SK-MEL-5 (cell line): ENCODE measurements around the gene CDK13. TPM values are rescaled to one million over a fixed set of nuclear protein-coding genes. Genes with fewer than 3 reads are reported as not detected.

Experiments used
- DNase-seq: peaks from one replicate; pipeline ENCODE4 v3.0.0-alpha.2; 2016; ENCODE audit warnings: low read depth, low spot score
- in situ Hi-C: cut with HindIII; loops from 2 replicates; pipeline ENCODE4 v1.10.0; 2016; ENCODE audit warnings: low sequenced_read_pairs, high pct_unique_total_duplicates, low pct_unique_long_range_greater_than_20kb
- total RNA-seq: library from RNA; depleted of rRNA; stranded (reverse); fragments of >200 nt; shearing (Covaris generic); gene quantifications from 2 replicates; pipeline ENCODE4 v1.2.3, GENCODE V29; 2014

Gene CDK13
- total RNA-seq, 1 experiment from 2014 or later, result 40.5 TPM

DNA sequence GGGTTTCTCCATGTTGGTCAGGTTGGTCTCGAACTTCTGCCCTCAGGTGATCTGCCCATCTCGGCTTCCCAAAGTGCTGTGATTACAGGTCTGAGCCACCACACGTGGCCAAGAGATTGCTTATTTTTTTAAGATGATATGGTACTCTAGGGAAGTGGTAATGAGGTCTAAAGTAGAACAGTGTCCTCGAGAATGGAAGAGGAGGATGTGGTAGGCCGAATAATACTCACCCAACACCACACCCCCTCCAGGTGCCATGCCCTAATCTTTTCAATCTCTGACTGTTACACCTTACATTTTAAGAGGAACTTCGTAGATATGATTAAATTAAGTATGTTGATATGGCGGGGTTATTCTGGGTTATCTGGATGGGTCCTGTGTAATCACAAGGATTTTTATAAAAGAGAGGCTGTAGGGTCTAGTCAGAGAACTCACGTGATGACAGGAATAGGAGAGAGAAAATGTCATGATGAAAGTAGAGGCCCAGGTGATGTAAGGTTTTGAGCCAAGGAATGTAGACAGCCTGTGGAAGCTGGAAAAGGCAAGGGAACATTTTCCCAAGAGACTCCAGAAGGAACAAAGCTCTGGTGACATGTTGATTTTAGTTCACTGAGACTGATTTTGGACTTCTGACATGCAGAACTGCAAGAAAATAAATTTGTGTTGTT is 29.5 kb downstream of the CDK13 start:
- in situ Hi-C loops, result loop anchor here (25.0 kb wide), 1 partner anchor 92 kb away; no protein-coding TSS in a partner anchor
- DNase-seq, result no peak

DNA sequence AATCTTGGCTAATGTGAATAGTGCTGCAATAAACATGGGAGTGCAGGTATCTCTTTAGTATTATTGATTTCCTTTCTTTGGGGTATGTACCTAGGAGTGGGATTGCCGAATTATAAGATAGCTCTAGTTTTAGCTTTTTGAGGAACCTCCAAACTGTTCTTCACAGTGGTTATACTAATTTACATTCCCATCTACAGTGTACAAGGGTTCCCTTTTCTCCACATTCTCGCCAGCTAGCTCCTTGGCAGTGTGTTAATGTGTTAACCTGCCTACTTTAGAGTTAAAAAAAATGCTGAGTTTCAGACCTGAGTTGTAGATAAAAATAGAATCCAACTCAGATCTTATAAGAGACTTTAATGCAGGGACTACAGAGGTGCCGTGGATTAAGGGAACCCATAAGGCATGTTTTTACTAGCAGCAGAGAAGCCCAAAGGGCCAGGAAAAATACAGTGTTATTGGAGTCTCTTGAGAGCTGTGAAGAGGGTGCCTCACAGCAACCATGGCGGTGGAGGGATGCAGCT is 35.4 kb downstream of the CDK13 start:
- in situ Hi-C loops, result loop anchor here (25.0 kb wide), 1 partner anchor 98 kb away; no protein-coding TSS in a partner anchor
- no peak for DNase-seq

DNA sequence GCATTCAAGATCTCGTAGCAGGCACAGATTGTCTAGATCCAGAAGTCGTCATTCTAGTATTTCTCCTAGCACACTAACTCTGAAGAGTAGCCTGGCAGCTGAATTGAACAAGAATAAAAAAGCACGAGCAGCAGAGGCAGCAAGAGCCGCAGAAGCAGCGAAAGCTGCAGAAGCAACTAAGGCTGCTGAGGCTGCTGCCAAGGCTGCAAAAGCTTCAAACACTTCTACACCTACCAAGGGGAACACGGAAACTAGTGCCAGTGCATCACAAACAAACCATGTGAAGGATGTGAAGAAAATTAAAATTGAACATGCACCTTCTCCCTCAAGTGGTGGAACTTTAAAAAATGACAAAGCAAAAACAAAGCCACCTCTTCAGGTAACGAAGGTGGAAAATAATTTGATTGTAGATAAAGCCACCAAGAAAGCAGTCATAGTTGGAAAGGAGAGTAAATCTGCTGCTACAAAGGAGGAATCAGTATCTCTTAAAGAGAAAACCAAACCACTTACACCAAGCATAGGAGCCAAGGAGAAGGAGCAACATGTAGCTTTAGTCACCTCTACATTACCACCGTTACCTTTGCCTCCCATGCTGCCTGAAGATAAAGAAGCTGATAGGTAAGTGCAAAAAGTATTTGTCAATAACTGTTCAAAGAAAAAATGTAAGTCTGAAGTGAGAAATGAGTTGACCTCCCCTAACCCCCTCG is 37.7 kb downstream of the CDK13 start:
- no peak for DNase-seq
- in situ Hi-C loops, result loop anchor here (25.0 kb wide), 1 partner anchor 100 kb away; no protein-coding TSS in a partner anchor

DNA sequence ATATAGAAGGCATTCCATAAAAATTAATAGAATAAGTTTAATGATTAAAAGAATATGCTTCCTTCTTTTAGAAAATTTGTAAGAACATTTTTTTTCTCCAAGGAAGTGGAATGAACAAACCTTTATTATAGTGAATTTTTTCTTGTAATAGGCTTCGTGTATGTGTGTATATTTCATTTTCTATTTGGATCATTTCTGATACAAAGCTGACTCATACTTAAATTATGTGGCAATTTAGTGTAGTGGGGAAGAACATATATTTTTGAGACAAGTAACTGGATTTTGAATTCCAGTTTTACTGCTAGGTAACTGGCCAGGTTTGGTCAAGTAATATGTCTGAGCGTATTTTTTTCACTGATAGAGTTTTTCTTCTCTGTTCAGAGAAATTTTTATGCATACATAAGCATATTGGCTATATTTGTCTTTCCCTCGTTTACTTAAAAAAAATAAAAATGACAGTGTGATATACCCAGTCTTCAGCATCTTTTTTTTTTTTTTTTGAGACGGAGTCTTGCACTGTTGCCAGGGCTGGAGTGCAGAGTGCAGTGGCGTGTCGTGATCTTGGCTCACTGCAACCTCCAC is 50.8 kb downstream of the CDK13 start:
- DNase-seq, result no peak
- in situ Hi-C loops, result no loop called here

DNA sequence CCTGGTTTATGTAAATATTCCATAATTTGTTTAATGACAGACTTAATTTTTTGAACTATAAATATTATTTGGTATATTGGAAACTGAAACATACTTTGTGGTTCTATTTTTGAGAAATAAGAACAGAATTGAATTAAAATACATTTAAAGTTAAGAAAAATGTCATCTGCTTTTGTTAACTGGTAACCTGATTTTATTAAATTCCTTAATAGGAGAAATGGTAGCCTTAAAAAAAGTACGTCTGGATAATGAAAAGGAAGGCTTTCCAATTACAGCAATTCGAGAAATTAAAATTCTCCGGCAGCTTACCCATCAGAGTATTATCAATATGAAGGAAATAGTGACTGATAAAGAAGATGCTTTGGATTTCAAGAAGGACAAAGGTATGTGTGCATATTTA is 51.6 kb downstream of the CDK13 start:
- DNase-seq, result no peak
- in situ Hi-C loops, result no loop called here

DNA sequence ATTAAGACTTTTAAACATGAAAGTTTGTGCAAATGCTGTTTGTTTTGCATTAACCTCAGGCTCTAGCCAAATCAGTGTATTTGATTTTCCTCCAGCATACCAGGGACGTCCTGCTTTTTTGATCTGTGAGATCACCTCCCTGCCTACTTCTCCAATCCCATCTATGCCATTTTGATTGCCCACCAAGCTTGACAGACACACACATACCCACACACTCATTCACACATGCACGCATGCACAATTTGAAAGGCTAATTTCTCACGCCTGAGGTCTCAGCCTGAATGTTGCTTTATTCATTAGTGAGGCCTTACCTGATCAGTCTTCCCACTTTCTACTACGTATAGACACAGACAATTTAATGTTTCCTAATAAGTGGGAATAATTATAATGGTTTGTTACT is 53.5 kb downstream of the CDK13 start:
- in situ Hi-C loops, result no loop called here
- DNase-seq, result no peak

DNA sequence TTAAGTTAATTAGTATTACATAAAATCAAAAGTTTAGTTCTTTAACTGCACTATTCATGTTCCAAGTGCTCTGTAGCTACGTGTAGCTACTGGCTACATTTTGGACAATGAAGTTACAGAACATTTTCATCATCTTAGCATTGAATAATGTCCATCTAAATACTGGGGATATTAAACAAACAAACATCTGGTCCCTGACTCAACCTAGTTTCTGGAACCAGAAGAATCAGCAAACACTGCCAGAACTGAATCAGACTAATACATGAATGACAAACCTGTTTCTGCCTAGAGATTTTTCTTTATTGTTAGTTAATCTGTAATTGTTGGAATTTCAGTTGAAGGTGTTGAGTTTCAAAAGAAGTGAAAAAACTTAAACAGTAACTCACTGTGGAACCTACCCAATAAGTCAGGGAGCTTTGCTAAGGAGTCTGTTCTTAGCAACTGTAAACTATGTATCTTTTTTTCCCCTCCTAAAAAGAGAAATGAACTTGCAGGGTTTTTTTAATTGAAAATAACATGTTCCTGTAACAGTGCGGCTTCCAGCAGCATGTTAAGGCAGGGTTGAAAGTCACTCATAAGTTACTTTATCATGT is 58.3 kb downstream of the CDK13 start:
- in situ Hi-C loops, result no loop called here
- DNase-seq, result no peak

DNA sequence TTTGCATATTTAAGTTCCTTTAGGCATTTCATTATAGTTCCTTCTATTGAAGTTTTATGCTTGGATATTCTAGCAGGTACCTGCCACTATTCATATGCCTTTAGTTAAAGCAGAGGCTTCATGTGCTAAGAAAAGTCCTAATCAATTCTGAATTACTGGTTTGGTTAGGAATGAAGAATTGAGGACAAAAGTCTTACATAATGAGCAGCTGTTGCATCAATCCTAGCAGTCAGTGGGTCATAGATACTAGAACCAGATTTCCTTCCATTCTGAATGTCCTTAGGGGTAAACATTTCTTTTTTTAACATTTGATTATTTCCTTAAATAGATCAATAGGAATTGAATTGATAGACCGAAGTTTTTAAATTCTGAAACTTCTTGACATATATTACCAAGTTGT is 59.2 kb downstream of the CDK13 start:
- in situ Hi-C loops, result no loop called here

DNA sequence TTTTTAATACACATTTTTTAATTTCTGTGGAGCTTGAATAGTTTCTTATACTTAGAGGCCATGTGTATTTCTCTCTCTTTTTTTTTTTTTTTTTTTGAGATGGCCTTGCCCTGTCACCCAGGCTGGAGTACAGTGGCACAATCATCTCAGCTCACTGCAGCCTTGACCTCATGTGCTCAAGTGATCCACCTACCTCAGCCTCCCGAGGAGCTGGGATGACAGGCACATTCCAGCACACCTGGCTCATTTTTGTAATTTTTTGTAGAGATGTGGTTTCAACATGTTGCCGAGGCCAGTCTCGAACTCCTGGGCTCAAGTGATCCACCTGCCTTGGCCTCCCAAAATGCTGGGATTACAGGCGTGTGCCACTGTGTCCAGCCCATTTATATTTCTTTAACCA is 64.3 kb downstream of the CDK13 start:
- in situ Hi-C loops, result no loop called here
- DNase-seq, result no peak

More for the DNA sequence above, 59.2 kb downstream of the CDK13 start:
- no peak for DNase-seq

DNA sequence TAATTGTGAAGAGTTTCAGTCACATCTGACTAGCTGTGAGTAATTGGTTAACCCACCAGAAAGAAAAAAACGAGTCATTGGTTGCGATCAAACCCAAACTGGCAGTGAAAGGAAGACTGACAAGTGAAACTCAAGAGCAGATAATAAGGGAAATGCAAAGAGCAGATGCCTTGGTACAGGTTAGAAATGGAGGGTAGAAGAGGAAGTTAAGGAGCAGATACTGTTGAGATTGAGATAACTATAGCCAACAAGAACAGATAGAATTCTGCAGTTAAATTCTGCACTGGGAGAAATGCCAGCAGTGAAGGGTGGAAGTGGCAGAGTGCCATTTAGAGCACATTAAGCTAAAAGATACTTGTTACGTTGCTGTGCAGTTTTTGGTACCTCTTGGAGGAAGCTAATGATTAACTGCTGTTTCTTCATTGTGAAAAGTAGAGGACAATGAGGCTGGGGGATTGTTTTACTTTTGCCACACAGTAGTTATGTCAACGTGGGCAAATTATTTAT is 65.8 kb downstream of the CDK13 start:
- in situ Hi-C loops, result no loop called here

DNA sequence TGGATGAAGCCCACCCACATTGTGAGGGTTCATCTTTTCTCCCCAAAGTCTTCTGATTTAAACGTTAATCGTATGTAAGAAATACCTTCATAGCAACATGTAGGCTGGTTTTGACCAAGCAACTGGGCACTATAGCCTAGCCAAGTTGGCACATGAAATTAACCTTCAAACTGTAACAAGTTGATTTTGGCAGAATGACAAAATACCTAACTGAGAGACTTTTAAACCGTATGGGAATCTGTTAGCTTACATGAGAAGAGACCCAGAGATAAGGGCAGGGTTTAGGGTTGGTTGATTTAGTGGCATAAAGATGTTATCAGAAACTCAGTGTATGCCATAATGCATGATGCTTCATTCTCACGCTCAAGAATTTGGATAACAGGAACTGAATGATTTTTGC is 69.5 kb downstream of the CDK13 start:
- DNase-seq, result no peak
- in situ Hi-C loops, result no loop called here

More for the DNA sequence above, 65.8 kb downstream of the CDK13 start:
- no peak for DNase-seq

DNA sequence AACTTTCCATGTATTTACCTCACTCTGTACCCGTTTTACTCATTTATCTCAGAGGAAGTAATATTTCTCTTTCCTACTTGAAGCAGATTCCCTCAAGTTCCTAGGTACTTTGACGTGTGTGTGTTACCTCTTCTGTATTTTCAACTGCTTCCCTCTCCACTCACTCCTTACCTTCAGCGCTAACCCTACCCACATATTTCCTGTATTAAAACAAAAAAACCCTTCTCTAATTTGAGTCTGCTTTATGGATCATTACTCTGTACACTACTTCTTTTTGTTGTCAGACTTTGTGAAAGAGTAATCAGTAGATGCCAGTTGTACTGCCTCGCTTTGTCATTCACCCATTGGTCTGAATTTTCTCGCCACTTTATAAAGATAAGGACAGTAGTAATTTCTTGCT is 74.0 kb downstream of the CDK13 start:
- no peak for DNase-seq
- in situ Hi-C loops, result no loop called here

DNA sequence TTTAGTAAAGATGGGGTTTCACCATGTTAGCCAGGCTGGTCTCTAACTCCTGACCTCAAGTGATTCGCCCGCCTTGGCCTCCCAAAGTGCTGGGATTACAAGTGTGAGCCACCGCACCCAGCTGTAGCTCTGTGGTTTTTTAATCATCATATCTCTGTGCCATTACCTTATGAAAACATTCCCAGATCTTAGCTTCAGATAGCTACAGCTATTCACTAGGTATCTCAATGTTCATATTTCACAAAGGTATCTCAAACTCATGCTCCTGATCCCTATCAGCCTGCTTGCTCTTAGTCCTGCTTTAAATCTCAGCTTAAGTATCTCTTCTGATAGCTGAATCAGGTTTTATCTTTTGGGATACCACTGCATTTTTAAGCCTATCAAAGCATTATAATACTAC is 74.8 kb downstream of the CDK13 start:
- no peak for DNase-seq
- in situ Hi-C loops, result no loop called here

DNA sequence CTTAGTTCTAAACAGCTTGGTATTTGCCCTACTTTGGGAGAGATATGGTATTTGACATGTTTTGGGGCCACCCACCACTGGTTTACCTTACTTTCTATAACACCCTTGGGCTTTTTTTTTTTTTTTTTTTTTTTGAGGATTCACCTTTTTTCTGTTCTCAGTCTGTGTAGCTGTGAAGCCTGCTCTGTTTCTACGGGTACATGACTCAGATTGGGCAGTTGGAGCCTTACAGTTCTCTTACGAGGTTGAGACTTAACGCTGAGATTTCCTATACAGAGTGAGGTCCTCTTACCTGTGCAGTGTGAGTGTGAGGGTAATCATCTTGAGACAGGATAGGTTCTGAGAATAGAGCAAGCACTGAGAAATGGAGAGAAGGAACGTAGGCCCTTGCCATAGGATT is 77.5 kb downstream of the CDK13 start:
- DNase-seq, result no peak
- in situ Hi-C loops, result no loop called here

DNA sequence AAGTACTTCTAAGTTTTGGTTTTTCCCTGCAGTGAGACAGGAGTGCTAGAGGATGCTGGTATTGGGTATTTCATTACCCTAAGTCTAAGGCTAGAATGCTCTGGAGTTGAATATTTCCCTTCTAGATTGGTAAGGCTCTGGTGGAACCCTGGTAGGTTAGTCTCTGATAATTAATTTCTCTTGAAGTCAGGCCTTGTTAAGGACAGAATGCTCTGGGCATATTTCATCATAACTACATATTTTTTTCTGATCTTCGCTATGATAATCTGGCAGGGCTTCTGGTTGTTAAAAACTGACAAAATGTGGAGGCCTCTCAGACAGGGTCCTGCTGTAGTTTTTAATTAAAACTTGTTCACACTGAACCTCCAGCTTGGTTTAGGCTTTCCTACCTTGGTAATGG is 83.8 kb downstream of the CDK13 start:
- in situ Hi-C loops, result no loop called here
- DNase-seq, result no peak

DNA sequence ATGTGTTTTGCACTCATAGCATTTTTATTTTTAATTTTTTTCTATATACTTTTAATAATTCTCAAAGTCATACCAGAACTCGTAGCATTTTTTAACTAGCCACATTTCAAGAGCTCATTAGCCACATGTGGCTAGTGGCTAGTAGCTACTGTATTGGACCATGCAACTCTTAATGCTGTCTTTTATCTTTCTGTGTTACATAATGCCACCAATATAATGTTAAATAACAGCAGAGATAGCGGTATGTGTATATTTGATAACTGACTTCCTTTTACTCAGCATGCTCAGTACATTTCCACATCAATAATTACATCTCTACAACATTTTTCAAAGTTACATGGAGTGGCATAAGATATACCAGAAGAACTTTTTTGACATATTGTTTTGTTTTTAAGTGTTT is 91.4 kb downstream of the CDK13 start:
- in situ Hi-C loops, result no loop called here
- no peak for DNase-seq

DNA sequence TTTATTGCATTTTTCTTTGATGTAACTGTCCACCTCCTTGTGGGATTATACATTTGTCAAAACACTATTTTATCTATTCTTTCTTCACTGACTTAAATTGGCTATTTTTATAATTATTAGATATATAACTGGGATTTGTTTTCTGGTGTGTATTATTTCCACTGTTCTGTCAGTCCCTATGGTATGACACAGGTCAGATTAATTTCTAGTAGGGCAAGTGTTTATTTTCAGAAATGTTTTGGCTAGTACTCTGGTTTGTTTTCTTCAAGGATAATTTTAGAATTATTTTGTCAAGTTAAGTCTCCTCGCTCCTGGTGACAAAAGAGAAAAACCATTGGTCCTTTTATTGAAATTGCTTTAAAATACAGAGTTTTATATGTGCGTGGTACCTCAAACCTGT is 93.1 kb downstream of the CDK13 start:
- in situ Hi-C loops, result no loop called here
- no peak for DNase-seq

DNA sequence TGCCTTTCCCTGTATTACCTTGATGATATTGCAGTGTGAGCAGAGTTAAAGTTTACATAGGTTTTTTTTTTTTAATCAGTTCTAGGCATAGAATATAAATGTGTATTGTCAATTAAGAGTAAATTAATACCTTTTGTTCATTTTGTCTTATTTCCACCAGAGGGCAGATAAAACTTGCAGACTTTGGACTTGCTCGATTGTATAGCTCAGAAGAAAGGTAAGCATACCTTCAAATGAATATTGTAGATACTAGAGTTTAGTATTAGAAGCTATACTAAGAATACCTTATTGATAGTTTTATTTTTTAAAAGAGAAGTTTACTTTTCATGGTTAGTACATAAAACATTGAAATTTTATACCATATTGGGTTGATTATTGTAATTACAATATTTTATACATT is 97.6 kb downstream of the CDK13 start:
- in situ Hi-C loops, result no loop called here

More for the DNA sequence above, 97.6 kb downstream of the CDK13 start:
- peak; percentile 22 for DNase-seq
